Fibroblast of skin of left biceps (primary cell): ENCODE data around the gene PSMB10.
"Not testable (repeated sequence)": the region's sequence is repeated elsewhere in the genome, so short reads cannot be mapped to it uniquely, and the experiment has no call there.

ENCODE experiments used
- DNase-seq, 2 experiments: peaks; one replicate each; pipeline ENCODE4 v3.0.0-alpha.2; 2013; ENCODE audit warnings: low read depth in 2 of 2

The PSMB10 gene

DNA sequence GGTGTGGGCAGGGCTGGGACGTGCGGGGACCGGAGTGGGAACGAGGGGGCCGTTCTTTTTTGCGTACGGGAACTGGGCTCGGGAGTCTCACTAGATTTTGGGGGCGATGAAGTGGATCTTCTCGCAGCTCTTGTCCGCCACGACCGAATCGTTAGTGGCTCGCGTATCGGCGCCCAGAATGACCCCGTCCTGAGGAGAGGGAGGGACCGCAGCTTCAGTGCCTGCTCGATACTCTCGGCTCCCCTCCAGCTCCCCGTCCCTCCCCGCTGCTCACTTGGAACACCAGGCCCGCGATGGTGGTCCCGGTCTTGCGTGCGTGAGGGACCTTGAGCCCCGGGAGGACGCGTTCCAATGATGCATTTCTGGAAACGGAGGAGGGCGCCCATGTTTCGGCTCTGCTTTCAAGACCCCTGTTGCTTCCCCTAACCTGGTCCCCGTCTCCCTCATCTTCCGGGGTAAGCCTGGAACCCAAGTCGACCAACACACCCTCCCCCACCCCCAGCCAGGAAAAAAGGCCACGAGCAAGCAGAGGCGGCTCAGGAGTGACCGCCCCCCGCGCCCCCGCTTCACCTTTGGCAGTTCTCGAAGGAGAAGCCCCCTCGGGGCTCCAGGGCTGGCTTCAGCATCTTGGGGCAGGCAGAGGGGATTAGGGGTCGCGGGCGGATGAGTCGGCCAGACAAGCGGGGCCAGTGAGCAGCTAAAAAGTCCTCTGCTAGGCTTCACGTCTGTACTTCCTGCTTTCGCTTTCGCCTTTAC, at the start of gene PSMB10:
Gene PSMB10 (minus strand): TSS at position 727 of the 756 bp plus-strand sequence. CDS start 101 bp downstream, at position 626.
- DNase-seq = no peak

DNA sequence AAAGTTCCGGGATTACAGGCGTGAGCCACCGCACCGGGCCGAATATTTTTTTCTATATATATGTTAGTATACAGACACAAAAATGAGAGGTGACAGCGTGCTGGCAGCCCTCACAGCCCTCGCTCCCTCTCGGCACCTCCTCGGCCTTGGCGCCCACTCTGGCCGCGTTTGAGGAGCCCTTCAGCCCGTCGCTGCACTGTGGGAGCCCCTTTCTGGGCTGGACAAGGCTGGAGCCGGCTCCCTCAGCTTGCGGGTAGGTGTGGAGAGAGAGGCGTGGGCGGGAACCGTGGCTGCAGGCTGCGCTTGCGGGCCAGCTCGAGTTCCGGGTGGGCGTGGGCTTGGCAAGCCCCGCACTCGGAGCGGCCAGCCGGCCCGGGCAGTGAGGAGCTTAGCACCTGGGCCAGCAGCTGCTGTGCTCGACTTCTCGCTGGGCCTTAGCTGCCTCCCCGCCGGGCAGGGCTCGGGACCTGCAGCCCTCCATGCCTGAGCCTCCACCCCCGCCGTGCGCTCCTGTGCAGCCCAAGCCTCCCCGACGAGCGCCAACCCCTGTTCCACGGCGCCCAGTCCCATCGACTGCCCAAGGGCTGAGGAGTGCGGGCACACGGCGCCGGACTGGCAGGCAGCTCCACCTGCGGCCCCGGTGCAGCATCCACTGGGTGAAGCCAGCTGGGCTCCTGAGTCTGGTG, 45.5 kb upstream of the PSMB10 start:
- DNase-seq = no peak

DNA sequence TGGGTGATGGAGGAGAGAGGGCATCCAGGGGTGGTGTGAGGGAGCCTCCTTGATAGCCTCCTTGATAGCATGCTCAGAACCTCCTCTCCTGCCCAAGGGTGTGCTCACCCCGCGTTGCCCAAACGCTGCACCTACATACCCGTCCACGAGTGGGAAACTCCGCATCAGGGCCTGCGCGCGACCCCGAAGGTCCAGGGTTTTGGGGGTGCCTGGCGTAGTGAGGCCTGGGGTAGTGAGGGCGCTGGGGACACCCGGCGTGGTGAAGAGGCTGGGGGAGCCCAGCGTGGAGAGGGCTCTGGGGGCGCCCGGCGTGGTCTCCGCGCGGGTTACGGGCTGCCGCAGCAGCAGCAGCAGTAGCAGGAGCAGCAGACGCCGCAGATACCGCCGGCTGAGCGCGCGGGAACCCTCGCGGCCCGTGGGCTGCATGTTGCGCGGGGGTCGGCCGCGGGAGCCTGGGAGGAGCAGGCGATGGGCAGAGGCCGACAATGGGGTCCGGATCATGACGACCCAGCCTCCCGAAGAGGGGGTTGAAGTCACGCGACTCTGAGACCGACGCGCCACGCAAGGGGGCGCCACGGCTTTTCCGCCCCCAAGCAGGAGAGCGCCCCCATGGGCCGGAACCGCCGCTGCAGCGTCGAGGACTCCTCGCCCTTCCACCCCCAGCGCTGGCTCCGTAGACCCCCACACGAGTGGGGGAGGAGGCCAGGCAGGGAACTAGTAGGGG, 43.5 kb upstream of the PSMB10 start, which contains the start of gene DPEP3:
Gene DPEP3 (minus strand): TSS at position 545 of the 724 bp plus-strand sequence. CDS start 119 bp downstream, at position 426.
- no peak for DNase-seq

DNA sequence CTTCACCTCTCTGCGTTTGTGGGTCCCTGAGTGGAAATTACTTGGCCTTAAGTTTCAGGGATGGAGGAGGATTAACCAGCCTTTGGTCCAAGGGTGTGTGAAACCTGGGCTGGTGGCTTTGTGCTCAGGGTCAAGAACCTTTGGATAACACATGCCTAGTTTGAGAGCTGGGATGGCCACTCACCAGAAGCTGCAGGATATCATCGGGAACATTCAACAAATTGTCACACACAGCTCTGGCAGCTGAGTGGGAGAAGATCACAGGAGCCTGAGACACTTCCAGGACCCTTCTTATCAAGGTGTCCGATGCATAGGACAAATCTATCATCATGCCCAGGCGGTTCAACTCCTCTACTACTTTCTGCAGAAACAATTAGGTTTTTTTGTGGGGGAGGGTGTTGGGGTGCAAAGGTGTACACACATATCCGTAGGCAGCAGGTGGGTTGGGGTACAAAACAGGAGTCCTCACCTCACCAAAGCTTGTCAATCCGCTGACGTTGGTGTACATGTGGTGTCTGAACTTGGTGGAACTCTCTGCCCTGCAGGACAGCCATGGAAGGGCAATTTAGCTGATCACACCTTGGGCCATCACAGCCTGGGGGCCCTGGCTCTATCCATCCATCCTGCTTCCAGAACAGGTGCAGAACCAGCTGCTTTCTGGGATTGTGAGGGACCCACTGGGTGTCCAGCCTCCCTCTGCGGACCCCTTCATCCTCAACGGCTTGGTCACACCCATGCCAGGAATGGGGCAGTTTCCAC, 41.0 kb upstream of the PSMB10 start:
- DNase-seq = no peak

DNA sequence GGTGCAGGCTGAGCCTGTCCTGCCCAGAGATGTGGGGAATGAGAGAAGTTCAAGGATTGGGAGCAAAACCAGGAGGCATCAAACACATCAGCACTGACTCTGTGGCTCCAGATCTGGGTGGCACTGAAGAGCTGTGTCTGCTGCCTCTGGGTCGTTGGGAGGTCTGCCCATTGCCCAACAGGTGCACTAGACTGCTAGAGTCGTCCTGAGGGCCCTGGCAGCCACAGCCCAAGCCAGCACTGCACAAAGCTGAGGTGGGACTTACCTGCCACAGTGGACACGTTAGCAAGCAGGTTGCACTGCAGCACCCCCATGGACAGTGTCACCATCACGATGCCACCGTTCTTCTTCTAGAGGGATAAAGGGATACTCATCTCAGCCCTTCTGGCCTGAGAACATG, 40.4 kb upstream of the PSMB10 start:
- DNase-seq = no peak

DNA sequence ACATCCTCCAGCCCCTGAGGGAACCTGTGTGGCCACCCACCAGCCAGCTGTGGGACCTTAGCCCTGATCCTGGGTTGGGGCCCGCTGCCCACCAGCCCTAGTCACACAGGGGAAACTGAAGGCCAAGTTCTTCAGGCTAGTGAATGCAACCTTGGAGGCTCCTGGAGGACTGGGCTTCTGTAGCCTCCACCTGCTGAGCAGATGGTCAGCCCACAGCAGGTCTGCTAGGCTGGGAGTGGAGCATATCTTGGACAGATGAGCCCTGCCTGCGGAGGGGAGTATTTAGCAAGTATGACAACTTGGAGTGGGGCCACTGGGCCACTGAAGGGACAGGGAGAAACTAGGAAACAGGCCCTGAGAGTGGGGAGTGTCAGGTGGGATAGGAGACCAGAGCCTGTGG, 39.6 kb upstream of the PSMB10 start:
- no peak for DNase-seq

DNA sequence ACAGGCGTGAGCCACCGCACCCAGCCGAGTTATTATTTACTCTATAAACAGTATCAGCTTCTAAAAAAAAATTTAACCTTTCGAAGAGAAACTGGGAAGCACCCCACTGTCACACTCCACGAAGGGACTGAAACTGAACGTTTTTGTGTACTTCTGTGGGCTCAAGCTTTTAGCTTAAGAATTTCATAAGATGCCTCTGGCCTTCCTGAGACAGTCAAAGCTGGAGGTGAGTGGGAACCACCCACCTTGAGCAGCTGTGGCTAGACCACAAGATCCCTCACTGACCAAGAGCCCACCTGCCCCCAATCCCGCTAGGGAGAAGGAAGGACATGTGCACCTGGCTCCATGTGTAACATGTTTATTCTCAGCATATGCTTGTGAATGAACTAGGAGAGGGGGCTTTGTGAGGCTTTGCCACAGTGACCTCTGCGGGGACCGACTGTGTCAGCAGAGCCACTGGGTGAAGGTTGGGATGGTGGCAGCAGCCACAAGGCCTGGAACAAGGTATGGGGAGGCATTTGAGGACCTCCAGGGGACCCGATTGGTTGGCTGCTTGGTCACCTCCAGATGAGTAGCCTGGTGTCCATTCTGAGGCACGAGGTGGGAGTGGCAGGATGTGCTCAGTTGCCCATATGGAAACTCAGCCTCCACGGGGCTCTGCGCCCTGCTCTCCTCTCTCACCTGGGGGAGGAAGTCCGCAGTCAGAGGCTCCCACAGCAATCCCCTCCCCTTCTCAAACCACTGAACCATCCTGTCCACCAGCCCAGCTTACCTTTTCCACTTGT, 38.9 kb upstream of the PSMB10 start:
- no peak for DNase-seq

DNA sequence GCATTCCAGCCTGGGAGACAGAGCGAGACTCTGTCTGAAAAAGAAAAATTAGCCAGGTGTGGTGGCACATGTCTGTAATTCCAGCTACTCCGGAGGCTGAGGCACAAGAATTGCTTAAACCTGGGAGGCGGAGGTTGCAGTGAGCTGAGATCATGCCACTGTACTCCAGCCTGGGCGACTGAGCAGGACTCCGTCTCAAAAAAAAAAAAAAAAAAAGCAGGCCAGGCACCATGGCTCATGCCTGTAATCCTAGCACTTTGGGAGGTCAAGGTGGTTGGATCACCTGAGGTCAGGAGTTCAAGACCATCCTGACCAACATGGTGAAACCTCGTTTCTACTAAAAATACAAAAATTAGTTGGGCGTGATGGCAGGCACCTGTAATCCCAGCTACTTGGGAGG, 35.6 kb upstream of the PSMB10 start:
- not testable (repeated sequence) for DNase-seq

DNA sequence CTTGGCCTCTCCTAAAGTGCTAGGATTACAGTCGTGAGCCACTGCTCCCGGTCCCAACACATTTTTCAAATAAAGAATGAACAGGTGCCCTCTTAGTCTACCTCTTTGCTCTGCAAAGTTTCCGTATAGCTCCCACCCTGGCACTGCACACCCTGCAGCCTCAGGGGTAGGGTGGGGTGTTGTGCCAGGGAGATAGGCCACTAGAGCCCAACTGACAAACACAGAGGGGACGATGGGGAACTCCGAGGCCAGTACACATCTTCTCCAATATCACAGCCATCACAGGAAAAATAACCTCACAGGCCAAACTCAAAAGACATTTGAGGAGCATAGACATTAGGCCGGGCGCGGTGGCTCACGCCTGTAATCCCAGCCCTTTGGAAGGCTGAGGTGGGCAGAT, 34.5 kb upstream of the PSMB10 start:
- no peak for DNase-seq

DNA sequence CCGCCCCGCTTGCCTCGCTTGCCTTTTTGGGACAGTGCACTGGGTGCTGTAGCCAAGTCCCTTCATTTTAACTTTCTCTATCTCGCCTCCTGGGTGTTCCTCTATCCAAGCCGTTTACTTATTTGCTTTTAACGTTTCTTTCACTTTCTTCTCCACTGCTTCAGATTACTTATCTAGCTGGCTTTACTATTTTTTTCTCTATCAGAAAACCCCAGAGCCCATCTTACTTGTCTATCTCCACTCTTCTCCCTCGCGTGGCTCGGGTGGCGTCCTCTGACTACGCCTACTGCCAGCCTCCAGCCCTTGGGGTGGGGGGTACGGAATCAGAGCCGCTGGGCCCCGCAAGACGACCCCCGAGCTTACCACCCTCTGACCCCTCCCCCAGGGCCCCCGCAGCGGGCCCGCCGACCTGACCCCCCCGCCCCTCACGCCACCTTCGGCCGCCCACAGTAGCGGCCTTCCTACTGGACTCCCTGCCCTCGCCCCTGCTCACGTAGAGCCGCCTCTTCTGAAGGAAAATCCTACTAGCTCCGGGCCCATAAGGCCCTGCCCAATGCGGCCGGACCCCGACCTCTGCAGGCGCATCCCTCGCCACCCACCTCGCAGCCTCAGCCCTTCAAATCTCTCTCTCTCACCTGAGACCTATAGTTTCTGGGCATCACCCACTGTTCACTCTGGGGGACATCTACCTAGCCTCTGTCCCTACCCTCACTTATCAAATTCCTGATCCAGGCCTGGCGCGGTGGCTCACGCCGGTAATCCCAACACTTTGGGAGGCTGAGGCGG, 32.8 kb upstream of the PSMB10 start:
- DNase-seq = no peak

DNA sequence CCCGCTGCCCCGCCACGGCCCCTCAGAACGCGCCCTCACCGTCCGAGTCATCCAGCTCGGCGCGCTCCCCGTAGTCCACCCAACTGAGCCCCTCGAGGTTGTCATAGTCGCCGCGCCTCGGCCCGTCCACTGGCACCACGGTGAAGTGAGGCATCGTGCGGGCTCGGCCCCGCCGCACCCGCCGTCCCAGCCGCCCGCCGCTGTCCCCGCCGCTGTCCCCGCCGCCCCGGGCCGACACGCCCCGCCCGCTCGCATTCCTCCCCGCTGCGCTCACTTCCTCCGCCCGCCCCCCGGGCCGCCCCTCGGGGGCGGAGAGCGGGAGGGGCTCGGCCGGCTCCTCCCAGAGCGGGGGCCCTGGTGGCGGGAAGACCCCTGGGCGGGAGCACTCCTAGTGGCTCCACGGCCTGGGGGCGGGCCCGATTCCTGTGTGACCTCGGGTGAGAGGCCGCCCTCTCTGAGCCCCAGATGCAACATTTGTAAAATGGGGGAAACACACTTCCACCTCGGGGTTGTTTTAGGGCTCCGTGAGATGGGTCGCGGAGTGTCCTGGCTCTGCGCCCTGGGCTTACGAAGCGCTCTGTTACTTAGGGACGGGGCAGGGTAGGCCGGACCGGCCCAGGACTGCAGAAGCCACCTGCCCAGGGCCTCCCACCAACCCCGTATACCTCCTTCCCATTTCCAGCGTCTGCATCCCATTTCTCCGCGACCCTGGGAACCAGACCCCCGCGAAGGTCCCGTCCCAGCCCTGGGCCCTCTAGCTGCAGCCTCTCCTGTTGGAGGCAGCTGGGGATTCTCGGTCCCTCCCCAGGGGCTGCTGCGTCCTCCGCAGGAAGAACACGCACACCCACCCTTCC, 32.0 kb upstream of the PSMB10 start, which contains the start of gene SLC12A4:
Gene SLC12A4 (minus strand): TSS at position 238 of the 854 bp plus-strand sequence. CDS start 84 bp downstream, at position 154.
- peak; percentile 57 to 67 for DNase-seq

DNA sequence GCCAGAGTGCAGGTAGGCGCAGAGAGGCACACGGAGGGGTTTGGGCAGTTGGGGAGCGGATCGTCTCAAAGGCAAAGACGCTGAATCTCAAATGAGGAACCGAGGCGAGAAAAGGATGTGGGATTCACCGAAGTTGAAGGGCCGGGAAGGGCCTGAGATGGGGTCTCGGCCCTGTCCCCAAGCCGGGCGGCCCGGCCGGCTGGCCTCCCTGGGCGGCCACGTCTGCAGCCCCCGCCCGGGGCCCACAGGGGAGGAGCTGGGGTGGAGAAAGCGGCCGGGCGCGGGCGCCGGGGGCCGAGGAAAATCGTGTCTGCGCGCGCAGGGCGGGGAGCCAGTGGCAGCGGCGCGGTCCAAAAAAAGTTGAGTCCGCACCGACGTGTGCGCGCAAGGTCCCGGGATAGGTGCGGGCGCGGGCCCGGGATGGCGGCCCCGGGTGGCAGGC, 31.3 kb upstream of the PSMB10 start:
- DNase-seq = no peak

DNA sequence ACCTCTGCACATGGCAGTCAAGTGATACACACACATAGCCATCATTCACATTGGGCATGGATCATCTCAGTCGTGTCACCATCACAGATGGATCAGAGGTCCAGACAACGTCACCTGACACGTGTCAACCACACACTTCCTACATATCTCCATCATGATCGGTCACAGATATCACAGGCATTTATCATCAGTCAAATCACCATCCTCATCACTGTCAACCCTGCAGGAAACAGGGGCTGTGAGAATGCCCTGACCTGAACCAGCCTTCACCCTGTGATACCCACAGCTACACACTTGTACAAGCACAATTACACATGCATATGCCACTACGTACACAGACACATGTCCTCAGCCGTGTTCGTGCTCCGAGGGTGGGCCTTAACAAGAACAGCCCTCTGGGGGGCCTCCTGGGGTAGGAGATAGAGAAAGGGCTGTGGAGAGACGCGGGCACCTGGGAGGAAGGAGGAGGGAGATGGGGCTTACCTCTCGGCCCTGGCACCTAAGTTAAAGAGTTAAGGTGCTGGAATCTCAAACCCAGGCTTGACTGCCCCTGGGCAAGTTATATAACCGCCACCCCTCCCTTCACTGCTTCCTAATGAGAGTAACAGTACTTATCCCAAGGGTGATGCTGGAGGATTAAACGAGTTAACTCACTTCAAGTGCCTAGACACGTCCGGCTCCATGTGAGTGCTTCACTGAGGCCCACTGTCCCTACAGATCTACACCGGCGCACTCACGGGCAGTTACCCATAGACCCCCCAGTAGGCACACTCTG, 30.7 kb upstream of the PSMB10 start:
- DNase-seq = no peak

DNA sequence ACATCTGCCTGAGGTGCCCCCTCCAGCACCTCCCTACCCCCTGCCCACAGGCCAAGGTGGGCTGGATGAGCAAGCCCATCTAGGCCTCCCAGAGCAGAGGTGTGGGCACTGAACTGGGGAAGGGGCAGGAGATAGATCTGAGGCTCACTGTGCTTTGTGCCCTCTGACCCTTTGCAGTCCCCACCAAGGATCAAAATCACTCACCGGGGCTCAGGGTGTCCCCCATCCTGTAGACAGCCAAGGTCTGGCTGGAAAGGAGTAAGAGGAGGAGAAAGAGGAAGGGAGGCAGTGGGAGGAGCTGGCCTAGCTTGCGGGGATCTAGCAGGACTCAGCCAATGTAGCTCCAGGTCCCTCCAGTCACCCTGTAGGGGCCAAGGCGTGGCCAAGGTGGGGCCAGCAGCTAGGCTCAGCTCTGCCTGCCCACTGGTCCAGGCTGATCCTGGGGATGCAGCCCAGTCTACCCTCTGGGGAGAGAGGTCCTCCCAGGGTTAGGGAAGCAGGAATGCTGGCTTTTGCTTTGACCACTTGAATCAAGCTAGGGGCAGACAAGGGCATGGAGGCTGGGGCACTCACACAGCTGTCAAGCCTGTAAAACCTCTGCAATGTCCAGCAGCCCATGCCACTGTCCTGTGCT, 30.0 kb upstream of the PSMB10 start:
- DNase-seq = no peak

DNA sequence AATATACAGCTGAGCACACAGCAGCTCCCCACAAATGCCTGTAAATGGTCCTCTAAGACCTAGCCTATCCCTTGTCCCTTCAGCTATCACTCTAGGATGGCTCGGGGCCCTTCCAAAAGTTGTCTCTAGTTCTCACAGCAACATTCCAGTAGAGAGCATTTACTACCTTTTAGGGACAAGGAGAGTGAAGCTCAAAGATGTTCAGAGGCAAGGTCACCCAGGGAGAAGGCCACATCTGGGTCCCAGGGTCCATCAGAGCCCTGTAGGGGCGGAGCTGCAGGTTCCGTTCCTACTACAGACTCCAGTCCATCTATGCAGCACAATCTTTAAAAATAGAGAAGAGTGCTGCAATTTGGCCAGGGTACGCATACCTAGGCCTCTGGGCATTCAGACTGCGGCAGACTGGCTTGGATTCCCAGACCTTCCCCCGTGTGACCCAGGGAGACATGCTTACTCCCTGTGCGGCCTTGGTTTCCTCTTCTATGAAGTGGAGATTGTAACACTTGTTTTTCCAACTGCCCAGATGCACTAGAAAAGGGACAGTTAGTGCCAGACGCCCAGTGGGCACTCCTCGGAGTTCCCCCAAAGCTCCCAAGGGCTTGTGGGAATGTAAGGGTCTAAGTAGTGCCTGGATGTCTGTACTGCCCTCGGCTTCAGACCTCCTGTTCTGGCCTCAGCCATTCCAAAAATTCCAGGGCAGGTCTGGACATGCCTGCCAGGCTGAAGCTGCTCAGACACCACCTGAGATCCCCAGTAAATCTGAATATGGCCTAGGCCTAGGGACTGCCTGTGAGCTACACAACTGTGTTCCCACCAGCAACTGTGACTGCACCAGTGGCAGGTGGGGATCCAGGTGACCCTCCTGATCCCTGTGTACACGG, 29.3 kb upstream of the PSMB10 start:
- DNase-seq = no peak

DNA sequence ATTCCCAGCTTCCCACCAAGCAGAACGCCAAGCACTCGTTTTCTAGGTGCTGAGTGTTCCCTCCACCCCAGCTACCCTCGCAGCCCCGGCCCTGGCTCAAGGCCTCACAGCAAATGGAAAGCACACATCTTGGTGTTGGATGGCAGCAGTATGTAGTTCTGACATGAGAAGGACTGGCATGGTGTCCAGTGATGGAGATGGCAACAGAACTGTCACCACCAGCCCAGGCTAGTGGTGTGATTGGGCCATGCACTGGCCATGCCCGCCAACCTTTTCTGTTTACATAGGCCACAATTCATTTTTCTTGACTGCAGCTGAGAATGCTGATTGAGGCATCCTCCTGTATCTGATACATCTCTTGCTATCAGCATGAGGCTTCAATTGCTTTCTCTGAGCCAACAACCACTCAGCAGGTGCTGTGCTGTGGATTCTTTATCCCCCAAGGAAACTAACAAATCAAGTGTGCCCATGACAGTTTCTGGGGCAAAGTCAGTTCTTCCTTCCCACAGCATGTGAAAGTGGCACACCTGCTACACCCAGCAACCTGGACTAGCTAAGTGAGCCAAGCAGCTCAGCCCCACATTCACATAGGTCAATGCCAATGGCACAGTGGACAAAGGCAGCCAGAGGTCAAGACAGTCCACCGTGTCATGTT, 28.0 kb upstream of the PSMB10 start:
- no peak for DNase-seq
